ENCODE results near the gene HSD17B2.

Gene HSD17B2

GRCh38 chr16:82050506-82050905 is 15.5 kb downstream of the HSD17B2 start:
- in situ Hi-C loops (cut with HindIII; ENCODE audit: low sequenced_read_pairs) = no loop called here
- TF ChIP-seq CTCF (IDR thresholded peaks at IDR 0.05; ENCODE audit: low read depth, low read length) = no peak
- H3K4me3 ChIP-seq (ENCODE audit: low read depth, low read length) = no peak overlapping the region
- DNase-seq (ENCODE audit: low read depth, low spot score) = no peak

GRCh38 chr16:82050909-82051357 is 15.9 kb downstream of the HSD17B2 start:
- TF ChIP-seq CTCF (IDR thresholded peaks at IDR 0.05; ENCODE audit: low read depth, low read length) = no peak
- DNase-seq (ENCODE audit: low read depth, low spot score) = no peak
- in situ Hi-C loops (cut with HindIII; ENCODE audit: low sequenced_read_pairs) = no loop called here
- H3K4me3 ChIP-seq (ENCODE audit: low read depth, low read length) = no peak overlapping the region

GRCh38 chr16:82051656-82052055 is 16.6 kb downstream of the HSD17B2 start:
- TF ChIP-seq CTCF (IDR thresholded peaks at IDR 0.05; ENCODE audit: low read depth, low read length) = no peak
- H3K4me3 ChIP-seq (ENCODE audit: low read depth, low read length) = no peak overlapping the region
- DNase-seq (ENCODE audit: low read depth, low spot score) = no peak
- in situ Hi-C loops (cut with HindIII; ENCODE audit: low sequenced_read_pairs) = no loop called here

- in situ Hi-C loops (cut with HindIII; ENCODE audit: low sequenced_read_pairs) = no loop called here
- DNase-seq (ENCODE audit: low read depth, low spot score) = no peak
- no peak overlapping the region for H3K4me3 ChIP-seq (ENCODE audit: low read depth, low read length)
- TF ChIP-seq CTCF (IDR thresholded peaks at IDR 0.05; ENCODE audit: low read depth, low read length) = no peak
These were observed 20.1 kb downstream of the HSD17B2 start for GRCh38 chr16:82055117-82055516.

GRCh38 chr16:82055728-82056549 is 20.9 kb downstream of the HSD17B2 start:
- DNase-seq (ENCODE audit: low read depth, low spot score) = no peak
- no peak overlapping the region for H3K4me3 ChIP-seq (ENCODE audit: low read depth, low read length)
- TF ChIP-seq CTCF (IDR thresholded peaks at IDR 0.05; ENCODE audit: low read depth, low read length) = no peak
- in situ Hi-C loops (cut with HindIII; ENCODE audit: low sequenced_read_pairs) = no loop called here

- DNase-seq (ENCODE audit: low read depth, low spot score) = no peak
- TF ChIP-seq CTCF (IDR thresholded peaks at IDR 0.05; ENCODE audit: low read depth, low read length) = no peak
- in situ Hi-C loops (cut with HindIII; ENCODE audit: low sequenced_read_pairs) = no loop called here
- no peak overlapping the region for H3K4me3 ChIP-seq (ENCODE audit: low read depth, low read length)
These were observed 21.5 kb downstream of the HSD17B2 start for GRCh38 chr16:82056550-82056896.
